OCI-LY7 (cell line): ENCODE results near the gene RAB19. TPM values are rescaled to one million over a fixed set of nuclear protein-coding genes. Genes with fewer than 3 reads are reported as not detected.

Experiments
- BruUV-seq: library from RNA; stranded (reverse); fragments of 400-500 nt; replicated peaks from 2 replicates; lab custom pipeline; 2021; lab: Mats Ljungman, UMichigan
- CTCF ChIA-PET: fragments of 300-600 bp; sonication (Branson Sonifier 250); formaldehyde crosslinking; loops from one replicate; lab custom pipeline; 2022; ENCODE audit warnings: antibody characterized with exemption; ENCODE audit not compliant: unreplicated experiment; lab: Charles Lee
- POLR2A ChIA-PET: fragments of 300-600 bp; sonication (Branson Sonifier 250); formaldehyde crosslinking; loops from one replicate; lab custom pipeline; 2022; ENCODE audit warnings: antibody characterized with exemption; lab: Charles Lee
- DNase-seq: peaks from one replicate; pipeline ENCODE4 v3.0.0-alpha.2; 2015; ENCODE audit warnings: low spot score
- H2AFZ ChIP-seq: fragments of 200-600 bp; sonication (generic), shearing (Covaris generic); 2 replicates; pipeline ENCODE4 v1.6.1; 2014; ENCODE audit warnings: mild to moderate bottlenecking, antibody characterized with exemption, low read length, moderate library complexity
- H3K27ac ChIP-seq: fragments of 200-600 bp; sonication (generic); 2 replicates; pipeline ENCODE4 v1.5.1; 2014; ENCODE audit warnings: mixed run types, low read depth, mild to moderate bottlenecking, moderate library complexity, low read length, inconsistent platforms; ENCODE audit not compliant: poor library complexity, severe bottlenecking
- H3K36me3 ChIP-seq: fragments of 200-600 bp; sonication (generic); 2 replicates; pipeline ENCODE4 v1.6.1; 2014; ENCODE audit warnings: mild to moderate bottlenecking, antibody characterized with exemption, low read length, moderate library complexity, mixed read lengths; ENCODE audit not compliant: insufficient read depth
- H3K4me1 ChIP-seq: fragments of 200-600 bp; sonication (generic); 2 replicates; pipeline ENCODE4 v1.5.1; 2014; ENCODE audit warnings: mild to moderate bottlenecking, low read length; ENCODE audit not compliant: insufficient read depth, poor library complexity, severe bottlenecking
- H3K4me2 ChIP-seq: fragments of 200-600 bp; sonication (generic); 2 replicates; pipeline ENCODE4 v1.6.1; 2014; ENCODE audit warnings: mild to moderate bottlenecking, low read length
- H3K4me3 ChIP-seq: fragments of 200-600 bp; sonication (generic); 2 replicates; pipeline ENCODE4 v1.5.1; 2014; ENCODE audit warnings: mild to moderate bottlenecking, low read depth, low read length; ENCODE audit not compliant: poor library complexity, severe bottlenecking
- H3K79me2 ChIP-seq: fragments of 200-600 bp; sonication (generic); 2 replicates; pipeline ENCODE4 v1.6.1; 2016; ENCODE audit warnings: low read depth, mild to moderate bottlenecking, low read length, moderate library complexity, mixed read lengths; ENCODE audit not compliant: insufficient read depth
- H3K9me2 ChIP-seq: fragments of 200-600 bp; sonication (generic); 2 replicates; pipeline ENCODE4 v1.6.1; 2016; ENCODE audit warnings: mild to moderate bottlenecking, low read length, mixed read lengths; ENCODE audit not compliant: insufficient read depth
- H3K9me3 ChIP-seq: fragments of 200-600 bp; sonication (generic); 2 replicates; pipeline ENCODE4 v1.6.1; 2014; ENCODE audit warnings: mild to moderate bottlenecking, mixed run types, low read length, mixed read lengths
- H4K20me1 ChIP-seq: fragments of 200-600 bp; sonication (generic); 2 replicates; pipeline ENCODE4 v1.6.1; 2014; ENCODE audit warnings: mild to moderate bottlenecking, antibody characterized with exemption, low read length, moderate library complexity, mixed read lengths; ENCODE audit not compliant: insufficient read depth
- EZH2phosphoT487 ChIP-seq: fragments of 200-600 bp; sonication (generic); IDR thresholded peaks from 2 replicates; pipeline ENCODE4 v1.6.1; 2018; ENCODE audit warnings: low read depth, borderline replicate concordance, mild to moderate bottlenecking, mixed run types, antibody characterized with exemption, low read length, moderate library complexity, mixed read lengths
- intact Hi-C: fragments of 100-400 bp; cut with micrococcal nuclease; formaldehyde crosslinking; loops from one replicate; pipeline ENCODE4 v1.10.0; 2022; ENCODE audit not compliant: unreplicated experiment
- total RNA-seq, 2 experiments: library from RNA; depleted of rRNA in 1 of 2; stranded (reverse); fragments of >200 nt in 1 of 2; shearing (Covaris generic) in 1 of 2; gene quantifications; 2 replicates each; pipeline ENCODE4 v1.2.3, GENCODE V29; 2014 to 2022
- TF ChIP-seq, protein P1 (sequence below): fragments of 200-600 bp; sonication (generic); conservative IDR thresholded peaks from 2 replicates; pipeline ENCODE4 v1.5.1; 2014; ENCODE audit warnings: mild to moderate bottlenecking, antibody characterized with exemption, low read length, moderate library complexity, mixed read lengths

RAB19 gene
- total RNA-seq, 2 experiments from 2014 or later: not detected

GRCh38 chr7:140418653-140419052 is 14.8 kb downstream of the RAB19 start:
- BruUV-seq: no TSS peak
- no peaks in the 10 kb centered on the region for H4K20me1 ChIP-seq
- no peak overlapping the region for H3K4me2 ChIP-seq
- H2AFZ ChIP-seq: no peak overlapping the region
- H3K4me3 ChIP-seq: no peak overlapping the region
- H3K36me3 ChIP-seq: no peaks in the 10 kb centered on the region
- ChIA-PET CTCF (no interaction called here), POLR2A (interaction anchor here (0.6 to 0.7 kb wide), 2 partner anchors 232 to 681 kb away, joined by 3 to 4 read pairs; no protein-coding TSS in a partner anchor)
- DNase-seq: no peak
- no peak overlapping the region for H3K27ac ChIP-seq
- intact Hi-C loops: no loop called here
- no peaks in the 10 kb centered on the region for H3K4me1 ChIP-seq
- no peaks in the 10 kb centered on the region for H3K9me3 ChIP-seq
- no peaks in the 10 kb centered on the region for H3K9me2 ChIP-seq
- TF ChIP-seq, protein P1, sequence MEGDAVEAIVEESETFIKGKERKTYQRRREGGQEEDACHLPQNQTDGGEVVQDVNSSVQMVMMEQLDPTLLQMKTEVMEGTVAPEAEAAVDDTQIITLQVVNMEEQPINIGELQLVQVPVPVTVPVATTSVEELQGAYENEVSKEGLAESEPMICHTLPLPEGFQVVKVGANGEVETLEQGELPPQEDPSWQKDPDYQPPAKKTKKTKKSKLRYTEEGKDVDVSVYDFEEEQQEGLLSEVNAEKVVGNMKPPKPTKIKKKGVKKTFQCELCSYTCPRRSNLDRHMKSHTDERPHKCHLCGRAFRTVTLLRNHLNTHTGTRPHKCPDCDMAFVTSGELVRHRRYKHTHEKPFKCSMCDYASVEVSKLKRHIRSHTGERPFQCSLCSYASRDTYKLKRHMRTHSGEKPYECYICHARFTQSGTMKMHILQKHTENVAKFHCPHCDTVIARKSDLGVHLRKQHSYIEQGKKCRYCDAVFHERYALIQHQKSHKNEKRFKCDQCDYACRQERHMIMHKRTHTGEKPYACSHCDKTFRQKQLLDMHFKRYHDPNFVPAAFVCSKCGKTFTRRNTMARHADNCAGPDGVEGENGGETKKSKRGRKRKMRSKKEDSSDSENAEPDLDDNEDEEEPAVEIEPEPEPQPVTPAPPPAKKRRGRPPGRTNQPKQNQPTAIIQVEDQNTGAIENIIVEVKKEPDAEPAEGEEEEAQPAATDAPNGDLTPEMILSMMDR: no peak
- no peak for TF ChIP-seq EZH2phosphoT487
- no peaks in the 10 kb centered on the region for H3K79me2 ChIP-seq

- H3K4me2 ChIP-seq: no peak overlapping the region
- H3K9me2 ChIP-seq: no peaks in the 10 kb centered on the region
- DNase-seq: no peak
- intact Hi-C loops: no loop called here
- H3K9me3 ChIP-seq: no peaks in the 10 kb centered on the region
- no peaks in the 10 kb centered on the region for H3K4me1 ChIP-seq
- no peak overlapping the region for H2AFZ ChIP-seq
- H3K4me3 ChIP-seq: no peak overlapping the region
- H3K36me3 ChIP-seq: no peaks in the 10 kb centered on the region
- no peak for TF ChIP-seq EZH2phosphoT487
- TF ChIP-seq, protein P1: no peak
- CTCF ChIA-PET: no interaction called here
- no peak overlapping the region for H3K27ac ChIP-seq
- POLR2A ChIA-PET: interaction anchor here (0.6 kb wide), 1 partner anchor 281 kb away, joined by 3 read pairs; no protein-coding TSS in a partner anchor
- no TSS peak for BruUV-seq
- no peaks in the 10 kb centered on the region for H3K79me2 ChIP-seq
- H4K20me1 ChIP-seq: no peaks in the 10 kb centered on the region
Observed at GRCh38 chr7:140421521-140421920, 17.7 kb downstream of the RAB19 start.

DNA sequence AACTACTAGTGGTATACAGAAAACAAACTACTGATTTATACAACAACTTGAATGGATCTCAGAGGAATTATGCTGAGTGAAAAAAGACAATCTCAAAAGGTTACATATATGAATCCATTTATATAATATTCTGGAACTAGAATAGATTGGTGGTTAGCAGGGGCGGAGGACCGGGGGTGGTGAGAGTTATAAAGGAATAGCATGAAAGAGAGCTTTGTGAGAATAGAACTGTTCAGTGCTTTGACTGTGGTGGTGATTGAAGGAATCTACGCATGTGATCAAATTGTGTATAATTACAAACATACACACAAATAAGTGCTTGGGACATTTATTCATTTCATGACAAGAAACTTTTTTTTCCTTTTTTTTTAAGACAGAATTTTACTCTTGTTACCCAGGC is 19.6 kb downstream of the RAB19 start:
- CTCF ChIA-PET: no interaction called here

More for the DNA sequence above, 19.6 kb downstream of the RAB19 start:
- H3K9me3 ChIP-seq: no peaks in the 10 kb centered on the region
- intact Hi-C loops: no loop called here
- BruUV-seq: no TSS peak
- H3K79me2 ChIP-seq: no peaks in the 10 kb centered on the region
- H3K4me2 ChIP-seq: no peak overlapping the region
- no peaks in the 10 kb centered on the region for H4K20me1 ChIP-seq
- no peak overlapping the region for H2AFZ ChIP-seq
- no peak overlapping the region for H3K4me3 ChIP-seq
- no peak for DNase-seq
- no peaks in the 10 kb centered on the region for H3K9me2 ChIP-seq
- POLR2A ChIA-PET: interaction anchor here (0.5 to 0.8 kb wide), 3 partner anchors 16 to 1469 kb away, joined by 3 to 4 read pairs (median 4); no protein-coding TSS in a partner anchor
- no peaks in the 10 kb centered on the region for H3K4me1 ChIP-seq
- no peaks in the 10 kb centered on the region for H3K36me3 ChIP-seq
- H3K27ac ChIP-seq: no peak overlapping the region
- TF ChIP-seq EZH2phosphoT487: no peak
- TF ChIP-seq, protein P1: no peak
